DMS153 treated with DMSO at 0.1 percent for 48 hours (cell line): Measurements from ENCODE around the gene GRIN3A.
"Not testable (repeated sequence)": the region's sequence is repeated elsewhere in the genome, so short reads cannot be mapped to it uniquely, and the experiment has no call there.

Source experiments
- DNase-seq: peaks from one replicate; lab custom pipeline; 2025; ENCODE audit not compliant: unreplicated experiment; lab: John Stamatoyannopoulos, UW

Gene GRIN3A

DNA sequence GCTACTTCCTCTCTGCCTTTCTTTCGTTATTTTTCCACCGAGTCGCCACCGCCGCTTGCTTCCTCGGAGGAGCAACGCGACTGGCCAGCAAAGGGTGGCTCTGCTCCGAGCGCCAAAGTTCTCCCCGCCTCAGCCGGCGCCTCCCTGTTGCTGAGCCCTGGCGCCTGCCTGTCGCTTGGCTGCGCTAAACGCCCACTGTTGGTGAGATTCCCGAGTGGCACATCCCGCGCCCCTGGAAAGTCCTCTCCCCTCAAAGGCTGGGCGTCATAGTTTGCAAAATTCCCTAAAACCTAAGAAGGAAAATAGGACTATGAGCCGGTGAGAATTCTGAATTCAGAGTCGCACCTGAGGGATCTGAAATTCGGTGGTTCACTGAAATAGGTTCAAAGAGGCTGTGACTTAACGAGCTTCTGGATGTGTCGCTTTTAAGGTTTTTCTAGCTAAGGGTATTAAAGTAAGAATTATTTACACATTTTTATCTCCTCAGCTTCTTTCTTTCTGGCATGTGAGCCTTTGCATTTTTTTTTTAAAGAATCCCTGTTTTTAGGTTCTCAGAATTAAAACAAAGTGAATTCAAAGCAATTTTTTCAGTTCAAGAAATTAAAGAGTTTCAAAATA lies at the start of gene GRIN3A:
Gene GRIN3A (minus strand): TSS at position 82 of the 618 bp plus-strand sequence. CDS start 668 bp downstream, outside the sequence.
- DNase-seq = peak; percentile 29

DNA sequence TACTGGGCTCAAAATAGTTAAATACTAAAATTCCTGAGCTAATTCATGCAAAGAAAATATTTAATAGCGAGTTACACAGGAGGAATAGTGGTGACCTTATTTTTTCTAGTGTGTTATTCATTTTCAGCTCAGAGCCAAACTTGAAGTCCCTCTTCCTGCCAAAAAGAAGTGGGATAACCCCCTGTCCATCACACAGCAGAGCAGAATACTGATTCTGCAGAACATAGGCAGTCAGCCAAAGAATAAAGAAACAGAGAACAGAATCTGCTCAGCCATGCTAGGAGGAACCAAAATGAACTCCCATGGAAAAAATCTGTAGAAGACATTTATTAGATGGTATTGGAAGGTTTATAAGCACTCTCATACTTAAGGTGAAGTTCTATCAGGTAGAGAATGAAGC lies 49.4 kb upstream of the GRIN3A start:
- DNase-seq = no peak

DNA sequence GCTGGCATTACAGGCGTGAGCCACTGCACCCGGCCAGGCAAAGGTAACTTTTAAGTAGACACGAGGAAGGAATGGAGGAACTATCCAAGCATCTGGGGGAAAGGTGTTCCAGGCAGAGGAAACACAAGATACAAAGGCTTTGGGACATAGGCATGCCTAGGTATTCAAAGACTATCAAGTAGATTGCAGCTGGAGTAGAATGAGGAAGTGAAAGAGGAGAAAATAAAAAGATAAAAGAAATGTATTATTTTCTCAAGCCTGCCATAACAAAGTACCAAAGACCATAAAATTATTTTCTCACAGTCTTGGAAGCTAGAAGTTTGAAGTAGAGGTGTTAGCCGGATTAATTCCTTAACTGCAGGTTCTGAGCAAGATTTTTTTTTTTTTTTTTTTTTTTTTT lies 39.9 kb upstream of the GRIN3A start:
- DNase-seq = no peak

DNA sequence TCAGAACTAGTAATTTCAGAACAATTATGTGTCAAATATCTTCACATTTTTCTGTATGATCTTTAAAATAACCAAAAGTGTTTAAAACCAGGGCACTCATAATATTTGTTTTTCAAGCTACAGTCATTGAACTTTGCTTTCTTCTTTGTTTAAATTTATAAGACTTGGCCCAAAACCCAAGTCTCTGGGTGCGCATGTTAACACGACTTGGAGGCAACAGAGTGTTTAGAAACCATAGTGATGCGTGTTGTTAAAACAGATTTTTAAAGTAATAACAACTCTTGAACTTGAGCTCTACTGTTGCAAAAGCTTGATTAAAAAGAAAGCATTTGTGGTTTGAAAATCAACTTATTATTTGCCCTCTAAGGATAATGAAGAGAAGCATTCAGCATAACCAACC lies 26.0 kb upstream of the GRIN3A start:
- DNase-seq = no peak

DNA sequence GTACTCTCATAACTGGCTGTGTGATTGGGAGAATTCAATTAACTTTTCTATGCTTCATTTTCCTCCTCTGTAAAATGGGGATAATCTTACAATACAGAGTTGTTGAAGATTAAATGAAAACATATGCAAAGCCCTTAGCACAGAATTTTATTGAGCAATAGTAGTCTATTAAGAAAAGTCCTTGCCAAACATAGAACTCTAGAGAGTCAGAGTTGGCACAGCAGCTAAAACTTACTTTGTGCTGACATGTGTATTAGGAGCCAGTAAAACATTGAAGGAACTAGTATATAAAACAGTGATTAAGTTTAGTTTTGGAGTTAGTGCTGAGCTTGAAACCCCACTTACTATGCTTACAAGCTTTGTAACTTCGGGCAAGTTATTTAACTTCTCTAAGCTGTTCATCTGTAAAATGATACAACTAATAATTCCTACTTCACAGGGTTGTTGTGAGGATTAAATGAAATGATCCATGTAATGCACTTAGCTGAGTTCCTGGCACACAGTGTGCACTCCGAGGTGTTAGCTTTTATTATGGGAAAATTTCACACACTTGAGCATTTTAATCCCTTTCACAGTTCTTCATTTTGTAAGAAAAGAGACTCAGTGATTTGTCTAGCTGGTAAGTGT lies 20.0 kb upstream of the GRIN3A start:
- no peak for DNase-seq

DNA sequence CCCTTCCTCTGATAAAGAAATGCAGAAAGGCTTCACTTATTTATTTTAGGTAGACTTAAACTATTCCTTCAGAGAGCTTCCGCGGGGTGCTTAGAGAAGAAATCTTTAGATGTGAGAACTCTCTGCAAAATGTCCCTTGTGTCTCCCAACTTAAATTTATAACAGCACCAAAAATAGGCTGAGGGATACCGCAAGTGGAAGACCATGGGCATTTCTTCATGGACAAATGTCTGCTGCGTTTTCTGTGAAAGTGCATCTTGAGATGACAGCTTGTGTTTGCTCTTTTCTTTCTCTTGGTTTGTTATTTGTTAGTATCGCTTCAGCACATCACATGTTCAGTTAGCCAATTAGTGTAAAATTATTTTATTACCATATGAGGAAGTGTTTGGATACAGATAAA lies 15.3 kb upstream of the GRIN3A start:
- DNase-seq = no peak

DNA sequence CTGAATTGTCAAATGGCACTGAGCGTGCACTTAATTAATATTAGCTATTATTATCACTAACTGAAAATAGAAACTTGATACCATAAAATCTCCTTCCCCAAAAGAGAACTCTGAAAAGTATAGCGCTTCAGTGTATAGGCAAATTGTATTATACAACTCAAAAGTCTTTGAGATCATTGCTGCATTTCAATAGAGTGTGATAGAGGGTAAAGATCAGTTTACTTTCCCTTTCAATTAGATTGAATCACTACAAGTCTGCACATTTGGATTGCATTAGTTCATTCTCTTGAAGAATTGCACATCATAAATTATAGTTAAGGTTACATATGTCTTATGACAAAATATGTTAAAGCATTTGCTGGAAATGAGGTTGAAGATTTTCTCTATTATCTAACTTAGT lies 13.4 kb upstream of the GRIN3A start:
- DNase-seq = no peak

DNA sequence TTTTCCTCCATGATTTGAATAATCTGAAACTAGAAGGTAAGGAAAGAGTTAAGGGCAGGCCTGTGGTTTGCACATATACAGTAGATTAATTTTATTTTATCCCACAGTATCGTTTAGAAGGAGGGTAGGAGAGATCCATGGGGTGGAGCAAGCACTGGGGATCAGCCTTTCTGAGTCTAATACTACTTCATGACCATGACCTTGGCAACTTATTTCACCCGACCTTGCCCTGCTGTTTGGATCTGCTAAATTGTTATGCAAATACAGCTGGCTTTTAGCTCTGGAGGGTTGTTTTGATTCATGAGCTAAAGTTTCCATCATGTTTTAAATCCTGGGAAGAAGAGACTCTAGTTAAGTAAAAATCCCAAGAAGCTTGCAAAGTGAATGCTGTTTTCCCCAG lies 864 bp upstream of the GRIN3A start:
- no peak for DNase-seq

DNA sequence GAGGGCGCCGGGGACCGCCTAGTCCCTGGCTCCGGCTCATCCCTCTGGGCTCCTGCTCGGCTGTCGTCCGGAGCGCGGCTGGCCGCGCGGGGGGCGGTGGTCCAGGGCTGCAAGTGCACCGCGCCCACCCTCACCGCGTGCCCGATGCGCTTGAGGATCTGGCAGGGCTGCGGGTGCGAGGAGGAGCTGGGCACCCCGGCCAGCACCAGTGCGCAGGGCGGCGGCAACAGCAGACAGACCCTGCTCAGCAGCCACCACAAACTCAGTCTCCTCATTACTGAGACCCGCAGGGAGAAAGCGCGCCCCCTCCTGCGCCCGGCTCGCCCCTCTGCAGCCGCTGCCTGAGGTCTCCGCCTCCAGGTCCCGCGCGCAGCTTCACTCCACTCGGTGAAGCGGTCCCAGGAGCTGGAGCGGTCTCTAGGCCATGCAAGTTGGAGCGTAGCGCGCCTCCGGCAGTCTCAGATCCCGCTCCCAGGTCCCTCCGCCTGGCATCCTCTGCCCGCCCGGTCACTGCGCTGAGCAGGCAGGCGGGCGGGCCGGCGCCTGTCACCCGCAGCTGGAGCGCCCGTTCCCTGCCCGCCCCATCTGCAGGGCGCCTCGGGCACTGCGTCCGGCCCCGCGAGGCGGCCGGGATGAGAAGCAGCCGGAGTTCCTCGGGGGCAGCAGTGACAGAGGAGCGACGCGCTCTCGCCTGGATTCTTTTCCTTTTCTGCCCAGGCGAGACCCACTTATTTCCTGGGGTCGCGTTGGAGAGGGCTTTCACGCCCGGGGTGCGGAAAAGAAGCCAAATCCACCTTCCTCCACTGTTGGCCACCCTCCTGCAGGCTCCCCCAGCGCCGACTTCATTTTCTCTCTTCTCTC lies 512 bp downstream of the GRIN3A start:
- no peak for DNase-seq

DNA sequence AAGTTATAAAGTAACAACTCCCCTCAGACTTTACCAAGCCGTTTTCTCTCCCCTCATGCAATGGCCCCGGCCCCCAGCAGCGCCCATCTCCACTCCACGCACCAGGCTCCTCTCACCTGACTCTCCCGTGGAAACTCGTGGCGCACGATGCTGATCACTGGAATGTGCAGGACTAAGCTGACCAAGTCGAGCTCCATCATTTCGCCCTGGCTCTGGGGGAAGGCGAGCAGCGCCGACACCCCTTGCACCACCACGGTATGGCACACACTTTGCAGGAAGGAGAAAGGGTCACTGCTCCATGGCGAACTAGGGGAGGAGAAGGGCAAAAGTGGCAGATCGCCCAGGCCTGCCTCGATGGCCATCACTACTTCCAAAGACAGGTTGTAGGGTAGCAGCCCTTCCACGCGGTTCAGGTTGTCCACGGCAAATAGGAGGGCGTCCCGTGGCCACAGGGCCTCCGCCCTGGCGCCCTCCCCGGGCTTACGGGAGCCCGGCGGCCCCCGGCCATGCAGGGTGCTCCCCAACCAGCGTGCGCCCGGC lies 1.2 kb downstream of the GRIN3A start:
- DNase-seq = no peak

DNA sequence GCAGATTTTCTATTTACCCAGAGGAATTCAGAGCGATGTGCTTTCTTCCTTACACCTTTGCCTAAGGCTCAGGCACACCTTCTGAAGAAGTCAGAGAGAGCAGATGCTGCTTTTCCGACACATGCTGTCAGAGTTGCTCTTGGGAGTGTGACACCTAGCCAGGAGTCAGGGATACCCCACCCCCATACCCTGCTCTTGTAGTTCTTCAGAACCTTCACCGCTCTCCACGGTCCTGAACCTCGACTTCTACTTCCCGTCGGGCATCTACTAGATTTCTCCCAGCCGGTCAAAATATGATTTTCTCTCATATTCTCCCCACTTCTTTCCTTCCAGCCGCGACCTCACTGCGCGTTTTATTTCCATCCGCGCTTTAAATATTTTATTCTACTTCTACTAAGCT lies 1.7 kb downstream of the GRIN3A start:
- DNase-seq = no peak

DNA sequence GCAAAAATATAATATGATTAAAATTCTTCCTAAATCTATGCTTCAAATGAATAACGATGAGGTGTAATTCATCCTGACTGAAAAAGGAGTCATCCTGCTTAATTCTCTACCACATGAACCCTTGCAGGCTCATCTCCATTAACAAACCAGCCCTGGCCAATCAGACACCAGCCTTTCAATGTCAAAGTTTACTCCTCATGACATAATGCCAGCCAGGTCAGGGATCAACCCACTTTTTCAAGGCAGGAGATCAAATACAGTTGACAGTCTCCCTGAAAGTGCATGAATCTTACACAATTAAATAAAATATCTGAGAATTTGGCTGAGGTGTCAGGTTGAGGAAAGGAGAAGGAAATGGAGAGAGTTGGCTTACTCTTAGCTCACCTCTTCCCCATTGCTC lies 7.0 kb downstream of the GRIN3A start:
- no peak for DNase-seq

DNA sequence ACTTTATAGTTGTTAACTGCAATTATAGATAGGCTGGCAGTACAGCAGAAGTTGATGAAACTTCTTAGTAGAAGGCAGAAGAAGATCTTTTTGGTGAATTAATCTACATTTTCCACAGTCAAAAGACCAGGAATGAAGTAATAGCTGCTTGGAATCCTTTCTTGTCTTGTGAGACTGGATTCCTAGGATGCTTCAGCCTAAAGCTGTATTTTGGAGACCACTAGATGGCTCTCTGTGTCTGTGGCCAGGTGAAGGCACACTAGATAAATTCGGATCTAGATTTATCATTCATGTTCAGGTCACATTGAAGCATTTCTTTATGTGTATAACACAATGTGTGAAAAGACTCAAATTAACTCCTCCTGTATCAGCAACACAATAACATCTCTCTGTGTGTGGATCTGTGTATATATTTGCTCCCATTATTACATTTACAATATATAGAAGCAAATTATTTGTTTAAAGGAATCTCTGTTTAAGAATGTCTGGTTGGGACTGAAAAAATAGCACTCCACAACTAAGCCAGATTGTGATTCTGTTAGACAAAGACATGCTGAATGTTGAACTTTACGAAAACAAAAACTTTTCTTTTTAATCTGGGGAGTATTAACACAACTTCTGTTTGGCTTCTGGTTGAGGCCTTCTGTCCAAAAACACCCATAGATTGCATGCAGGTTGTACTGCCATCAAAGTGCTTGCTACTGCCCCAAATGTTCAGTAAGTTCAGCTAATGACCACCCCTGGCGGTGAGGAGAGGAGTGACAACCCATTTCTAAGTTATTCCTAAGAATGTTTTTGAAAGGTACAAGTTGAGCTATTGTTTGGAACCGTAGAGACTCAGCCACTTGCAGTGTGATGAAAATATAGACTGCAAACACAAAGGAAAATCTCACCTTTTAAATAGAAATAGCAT lies 10.6 kb downstream of the GRIN3A start:
- DNase-seq = peak; percentile 23

DNA sequence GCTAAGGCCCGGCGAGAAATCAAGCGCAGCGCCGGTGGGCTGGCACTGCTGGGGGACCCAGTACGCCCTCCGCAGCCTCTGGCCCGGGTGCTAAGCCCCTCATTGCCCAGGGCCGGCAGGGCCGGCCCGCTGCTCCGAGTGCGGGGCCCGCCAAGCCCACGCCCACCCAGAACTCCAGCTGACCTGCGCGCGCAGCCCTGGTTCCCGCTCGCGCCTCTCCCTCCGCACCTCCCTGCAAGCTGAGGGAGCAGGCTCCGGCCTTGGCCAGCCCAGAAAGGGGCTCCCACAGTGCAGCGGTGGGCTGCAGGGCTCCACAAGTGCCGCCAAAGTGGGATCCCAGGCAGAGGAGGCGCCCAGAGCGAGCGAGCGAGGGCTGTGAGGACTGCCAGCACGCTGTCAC lies 14.2 kb downstream of the GRIN3A start:
- not testable (repeated sequence) for DNase-seq

DNA sequence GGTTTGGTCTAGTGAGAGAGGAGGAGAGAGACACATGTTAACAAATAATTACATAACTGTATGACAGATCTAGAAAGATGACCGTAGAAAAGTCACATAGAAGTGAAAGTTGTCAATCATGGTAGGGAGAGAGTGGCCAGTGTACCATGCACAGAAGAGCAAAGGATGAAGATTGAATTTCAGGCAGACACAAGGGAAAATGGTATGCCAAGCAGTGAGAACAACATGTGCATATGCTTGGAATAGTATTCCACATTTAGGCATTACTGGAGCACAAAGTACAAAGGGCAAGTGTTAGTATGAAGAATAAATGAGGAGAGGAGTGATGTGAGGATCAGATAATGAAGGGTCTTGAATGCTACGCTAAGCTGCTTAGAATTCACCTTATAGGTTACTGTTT lies 20.3 kb downstream of the GRIN3A start:
- DNase-seq = no peak

DNA sequence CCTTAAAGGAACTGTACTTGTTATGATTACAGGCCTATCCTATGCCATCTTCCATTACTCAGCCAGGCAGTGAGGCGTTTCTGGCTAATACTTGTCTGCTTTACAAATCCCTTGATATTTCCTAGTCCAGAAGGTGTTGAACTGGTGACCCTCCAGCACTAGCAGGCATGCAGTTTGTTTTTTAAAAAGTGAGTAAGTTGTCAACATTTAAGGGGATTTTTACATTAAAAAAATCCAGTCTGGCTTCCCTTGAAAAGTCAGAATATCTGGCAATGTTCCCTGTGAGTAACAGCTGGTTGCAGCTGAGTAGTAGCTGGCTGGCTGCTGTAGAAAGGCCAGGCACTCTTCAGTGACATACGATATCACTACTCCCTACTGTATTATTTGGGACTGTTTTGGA lies 21.8 kb downstream of the GRIN3A start:
- DNase-seq = no peak

DNA sequence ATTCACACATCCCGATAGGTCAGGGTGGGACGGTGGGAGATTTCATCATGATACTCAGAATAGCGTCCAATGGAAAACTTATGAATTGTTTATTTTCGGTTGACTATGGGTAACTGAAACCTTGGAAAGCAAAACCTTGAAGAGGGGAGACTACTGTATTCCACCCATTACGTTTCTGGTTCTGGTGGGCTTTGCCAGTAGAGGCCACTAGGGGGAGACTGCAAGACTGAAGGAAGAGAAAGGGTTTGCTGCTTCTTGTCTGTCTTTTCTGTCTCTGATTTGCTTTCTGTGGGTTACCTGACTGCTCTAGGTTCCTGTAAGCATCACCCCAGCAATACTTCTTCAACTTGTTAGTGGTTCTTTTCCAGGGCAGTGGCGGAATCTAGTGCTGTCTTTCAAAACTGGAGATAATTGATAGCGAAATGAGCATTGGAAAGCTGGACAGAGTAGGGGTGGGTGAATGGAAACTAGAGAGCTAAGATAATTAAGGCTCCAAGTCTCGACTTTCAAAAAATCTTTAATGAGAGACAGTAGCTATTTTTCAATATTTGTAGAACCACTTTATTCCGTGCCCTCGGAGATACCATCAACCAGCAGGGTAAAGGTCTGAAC lies 27.0 kb downstream of the GRIN3A start:
- DNase-seq = no peak

DNA sequence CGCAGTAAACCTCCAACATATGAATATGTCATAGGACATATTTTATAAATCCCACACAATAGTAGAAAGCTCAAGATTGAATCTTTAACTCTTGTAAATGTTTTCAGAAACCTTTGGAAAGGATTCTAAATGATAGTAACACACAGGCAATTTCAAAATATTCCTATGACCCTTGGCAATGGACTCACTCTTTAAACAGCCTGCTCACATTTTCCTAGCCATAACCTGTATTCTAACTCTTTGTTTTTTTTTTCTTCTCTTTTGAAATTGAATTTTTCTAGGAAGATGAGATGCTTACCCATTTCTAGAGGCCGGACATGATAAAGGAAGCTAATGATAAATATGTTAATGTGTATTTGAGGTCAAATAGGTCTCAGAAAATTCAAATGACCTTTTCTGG lies 29.6 kb downstream of the GRIN3A start:
- DNase-seq = no peak

DNA sequence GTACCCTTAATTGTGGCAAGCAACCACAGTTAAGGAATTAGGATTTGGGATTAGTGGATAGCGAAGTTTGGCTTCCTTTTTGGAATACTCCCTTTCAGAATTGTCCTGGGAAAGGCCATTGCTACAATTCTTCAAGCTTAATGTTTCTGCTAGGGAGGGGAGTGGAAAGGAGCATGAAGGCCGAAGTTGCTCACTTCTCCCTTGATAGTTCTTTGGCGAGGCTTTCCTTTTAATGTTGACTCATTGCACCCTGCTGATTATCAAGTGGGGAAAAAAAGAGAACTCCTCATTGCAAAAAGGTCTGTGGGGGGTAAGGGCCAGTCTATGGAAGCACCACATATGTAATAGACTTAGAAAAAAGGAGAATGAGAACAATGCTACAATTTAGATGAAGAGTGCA lies 30.7 kb downstream of the GRIN3A start:
- no peak for DNase-seq

DNA sequence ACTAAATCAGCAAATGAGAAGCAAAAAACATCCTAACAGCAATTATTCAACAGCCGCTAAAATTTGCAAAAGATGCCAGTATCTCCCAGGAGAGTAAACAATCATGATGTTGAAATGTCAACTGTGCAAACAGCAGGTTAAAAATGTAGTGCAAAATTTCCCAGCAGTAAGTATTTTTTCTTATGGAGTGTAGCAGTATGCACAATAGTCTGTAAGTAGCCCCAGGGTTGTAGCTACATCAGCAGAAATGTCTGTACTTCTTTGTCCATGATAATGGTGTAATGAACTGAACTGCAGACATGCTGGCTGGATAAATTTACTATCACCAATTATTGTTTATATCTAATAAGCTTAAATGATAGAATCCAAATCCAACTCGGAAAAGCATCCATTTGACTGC lies 31.4 kb downstream of the GRIN3A start:
- no peak for DNase-seq
